H1 (cell line): Measurements from ENCODE around the gene HSDL2. TPM values are rescaled to one million over a fixed set of nuclear protein-coding genes. Genes with fewer than 3 reads are reported as not detected.
A peak's percentile ranks its signal among the peaks of the same experiment; 100 is the strongest.

Source experiments
- ASH2L ChIP-seq: fragments of 200-600, 300-600 bp; sonication (generic); IDR thresholded peaks from one replicate; pipeline ENCODE4 v1.7.1; 2017; ENCODE audit warnings: low read length
- BACH1 ChIP-seq: IDR thresholded peaks from 2 replicates; pipeline ENCODE4 v1.6.1; 2012; ENCODE audit warnings: low read length, improper control_type of control experiment
- BCL11A ChIP-seq, 2 experiments: IDR thresholded peaks; one replicate each; pipeline ENCODE4 v1.6.1; 2011; ENCODE audit warnings: low read depth in 2 of 2, low read length in 2 of 2, mild to moderate bottlenecking in 2 of 2
- CBX8 ChIP-seq: fragments of 300-800, 300-1000 bp; sonication (generic); IDR thresholded peaks from 2 replicates; pipeline ENCODE4 v1.7.1; 2016; ENCODE audit warnings: low read depth, low read length, borderline replicate concordance
- CEBPB ChIP-seq: IDR thresholded peaks from 2 replicates; pipeline ENCODE4 v1.6.1; 2012; ENCODE audit warnings: low read depth, low read length
- FOSL1 ChIP-seq: IDR thresholded peaks from 2 replicates; pipeline ENCODE4 v1.6.1; 2011; ENCODE audit warnings: mild to moderate bottlenecking, low read depth, low read length, moderate library complexity; ENCODE audit not compliant: insufficient read depth
- HDAC6 ChIP-seq: IDR thresholded peaks from one replicate; pipeline ENCODE4 v1.7.1; 2012; ENCODE audit warnings: low read depth, mild to moderate bottlenecking, inconsistent platforms, low read length, moderate library complexity
- JUND ChIP-seq: IDR thresholded peaks from 2 replicates; pipeline ENCODE4 v1.6.1; 2011; ENCODE audit warnings: mild to moderate bottlenecking, improper control_type of control experiment, low read length
- KDM5A ChIP-seq: fragments of 200-600 bp; IDR thresholded peaks from 2 replicates; pipeline ENCODE4 v1.7.1; 2012; ENCODE audit warnings: mild to moderate bottlenecking, low read length, inconsistent platforms, mixed read lengths
- PHF8 ChIP-seq: fragments of 200-600 bp; sonication (generic); conservative IDR thresholded peaks from 2 replicates; pipeline ENCODE4 v1.7.1; 2012; ENCODE audit warnings: low read depth, mild to moderate bottlenecking, inconsistent platforms, low read length, moderate library complexity
- POLR2AphosphoS5 ChIP-seq: IDR thresholded peaks from 2 replicates; pipeline ENCODE4 v1.6.1; 2011; ENCODE audit warnings: low read depth, low read length
- RXRA ChIP-seq: IDR thresholded peaks from 2 replicates; pipeline ENCODE4 v1.6.1; 2011; ENCODE audit warnings: low read depth, mild to moderate bottlenecking, low read length, moderate library complexity; ENCODE audit not compliant: insufficient read depth
- SIN3A ChIP-seq, 2 experiments: IDR thresholded peaks in 1 of 2; conservative IDR thresholded peaks in 1 of 2; 2 replicates each; pipeline ENCODE4 v1.6.1; 2011 to 2012; ENCODE audit warnings: low read length in 2 of 2, improper control_type of control experiment in 1 of 2, low read depth in 1 of 2, mild to moderate bottlenecking in 1 of 2
- SIRT6 ChIP-seq: IDR thresholded peaks from one replicate; pipeline ENCODE4 v1.7.1; 2012; ENCODE audit warnings: low read length, inconsistent platforms
- SIX5 ChIP-seq: IDR thresholded peaks from 2 replicates; pipeline ENCODE4 v1.6.1; 2011; ENCODE audit warnings: mild to moderate bottlenecking, low read depth, low read length
- SP1 ChIP-seq: IDR thresholded peaks from 2 replicates; pipeline ENCODE4 v1.6.1; 2011; ENCODE audit warnings: low read depth, low read length
- SP4 ChIP-seq: IDR thresholded peaks from 2 replicates; pipeline ENCODE4 v1.6.1; 2012; ENCODE audit warnings: low read length, inconsistent platforms
- SRF ChIP-seq: IDR thresholded peaks from 2 replicates; pipeline ENCODE4 v1.6.1; 2011; ENCODE audit warnings: mild to moderate bottlenecking, low read depth, low read length, moderate library complexity
- SUZ12 ChIP-seq: fragments of 200-600 bp; sonication (generic); IDR thresholded peaks from 2 replicates; pipeline ENCODE4 v1.6.1; 2012; ENCODE audit warnings: mild to moderate bottlenecking, inconsistent platforms, low read length, moderate library complexity, mixed read lengths
- TAF1 ChIP-seq: IDR thresholded peaks from 2 replicates; pipeline ENCODE4 v1.6.1; 2011; ENCODE audit warnings: mild to moderate bottlenecking, low read depth, low read length
- TCF12 ChIP-seq: IDR thresholded peaks from 2 replicates; pipeline ENCODE4 v1.6.1; 2011; ENCODE audit warnings: low read depth, mild to moderate bottlenecking, low read length
- ZNF274 ChIP-seq: IDR thresholded peaks from 2 replicates; pipeline ENCODE4 v1.7.0; 2012; ENCODE audit warnings: low read length, borderline replicate concordance; ENCODE audit errors: extremely low read depth
- polyA plus RNA-seq, 7 experiments: library from polyadenylated mRNA; depleted of rRNA in 3 of 7; stranded (reverse) in 5 of 7; unstranded in 2 of 7; fragments of >200 nt in 5 of 7; fragments of 200-250 nt in 2 of 7; gene quantifications; 1 replicate in 5 of 7; 2 replicates in 1 of 7; 4 replicates in 1 of 7; pipeline versions ENCODE4 v1.2.1 to v1.2.3, GENCODE V29; 2011 to 2013; ENCODE audit warnings: missing spikeins in 2 of 7, mixed read lengths in 2 of 7
- total RNA-seq: library from RNA; stranded (reverse); fragmentation: NEBNext Ultra II Directional; extraction: Animal tissue kit (Norgen Biotek cat#: 25700); gene quantifications from 2 replicates; pipeline ENCODE4 v1.2.1, GENCODE V29; 2021
- TF ChIP-seq, protein P1 (sequence below): IDR thresholded peaks from 2 replicates; pipeline ENCODE4 v1.6.1; 2012; ENCODE audit warnings: inconsistent platforms
- TF ChIP-seq, protein P2 (sequence below): IDR thresholded peaks from 2 replicates; pipeline ENCODE4 v1.6.1; 2011; ENCODE audit warnings: low read length, improper control_type of control experiment
- TF ChIP-seq, protein P3 (sequence below): IDR thresholded peaks from 2 replicates; pipeline ENCODE4 v1.6.1; 2012; ENCODE audit warnings: inconsistent platforms

HSDL2 gene
- total and polyA plus RNA-seq, 2 of the 8 experiments (the other 6 are each of a cell fraction or from before 2014, with no cell fraction given) = 6.6 to 15.4 TPM

DNA sequence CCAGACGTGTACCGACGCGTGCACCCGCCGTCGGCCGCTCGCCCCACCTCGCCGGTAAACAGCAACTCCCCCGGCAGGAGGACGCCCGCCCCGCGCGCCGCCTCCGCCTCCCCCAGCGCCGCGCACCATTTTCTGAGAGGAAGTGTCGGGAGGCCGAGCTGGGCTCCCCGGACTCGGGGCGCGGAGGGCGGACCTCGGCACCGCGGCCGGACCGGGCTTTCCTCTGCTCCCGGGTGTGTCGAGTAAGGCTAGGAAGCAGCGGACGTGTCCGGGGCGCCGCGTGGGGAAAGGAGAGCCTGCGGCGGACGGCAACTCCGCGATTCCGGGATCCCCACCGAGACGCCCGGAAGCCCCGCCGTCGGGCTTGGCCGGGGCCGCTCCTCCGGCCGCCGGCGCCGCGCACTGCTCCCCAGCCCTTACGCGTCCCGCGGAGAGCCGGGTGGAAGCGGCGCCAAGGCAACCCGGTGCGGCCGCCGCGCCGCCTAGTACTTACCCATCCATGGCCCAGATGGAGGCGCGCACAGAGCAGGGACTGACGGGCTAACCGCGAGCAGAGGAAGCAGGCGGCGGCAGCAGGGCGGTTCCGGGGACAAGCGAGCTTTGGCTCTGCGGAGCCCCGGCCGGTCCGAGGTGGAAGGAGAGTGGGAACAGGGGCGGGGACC, 46.8 kb upstream of the HSDL2 start, which contains the start of gene PTBP3 (continued):
- TF ChIP-seq SIN3A (conservative IDR thresholded peaks at IDR 0.05 in 1 of 2, IDR thresholded peaks at IDR 0.05 in 1 of 2; ENCODE audit: low read depth in 1 of 2, low read length in 2 of 2) (peak; percentile 25 to 50; a peak in 1 of 4 replicates), POLR2AphosphoS5 (peak; percentile 63; the same call in 1 of the 2 replicates), SP4 (peak; percentile 52; the same call in 1 of the 2 replicates), TAF1 (peak; percentile 58), ASH2L (peak; percentile 89), SIRT6 (no peak), TCF12 (no peak), BACH1 (no peak), CEBPB (no peak), ZNF274 (no peak), SUZ12 (0 out of 2 replicates have a peak, but pooled peaks have one; percentile 34), RXRA (no peak), KDM5A (no peak; the same call in 1 of the 2 replicates), HDAC6 (no peak), SIX5 (no peak), FOSL1 (no peak), BCL11A (IDR thresholded peaks at IDR 0.05; ENCODE audit: low read depth in 2 of 2, low read length in 2 of 2) (no peak), JUND (no peak), SP1 (no peak), CBX8 (no peak), SRF (no peak), PHF8 (peak; percentile 78)
- TF ChIP-seq, protein P1, sequence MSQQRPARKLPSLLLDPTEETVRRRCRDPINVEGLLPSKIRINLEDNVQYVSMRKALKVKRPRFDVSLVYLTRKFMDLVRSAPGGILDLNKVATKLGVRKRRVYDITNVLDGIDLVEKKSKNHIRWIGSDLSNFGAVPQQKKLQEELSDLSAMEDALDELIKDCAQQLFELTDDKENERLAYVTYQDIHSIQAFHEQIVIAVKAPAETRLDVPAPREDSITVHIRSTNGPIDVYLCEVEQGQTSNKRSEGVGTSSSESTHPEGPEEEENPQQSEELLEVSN = no peak
- TF ChIP-seq, protein P2, sequence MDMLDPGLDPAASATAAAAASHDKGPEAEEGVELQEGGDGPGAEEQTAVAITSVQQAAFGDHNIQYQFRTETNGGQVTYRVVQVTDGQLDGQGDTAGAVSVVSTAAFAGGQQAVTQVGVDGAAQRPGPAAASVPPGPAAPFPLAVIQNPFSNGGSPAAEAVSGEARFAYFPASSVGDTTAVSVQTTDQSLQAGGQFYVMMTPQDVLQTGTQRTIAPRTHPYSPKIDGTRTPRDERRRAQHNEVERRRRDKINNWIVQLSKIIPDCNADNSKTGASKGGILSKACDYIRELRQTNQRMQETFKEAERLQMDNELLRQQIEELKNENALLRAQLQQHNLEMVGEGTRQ = no peak
- TF ChIP-seq, protein P3, sequence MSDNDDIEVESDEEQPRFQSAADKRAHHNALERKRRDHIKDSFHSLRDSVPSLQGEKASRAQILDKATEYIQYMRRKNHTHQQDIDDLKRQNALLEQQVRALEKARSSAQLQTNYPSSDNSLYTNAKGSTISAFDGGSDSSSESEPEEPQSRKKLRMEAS = peak; percentile 51; the same call in 1 of the 2 replicates
